ENCODE measurements around the gene FUT8. TPM values are rescaled to one million over a fixed set of nuclear protein-coding genes. Genes with fewer than 3 reads are reported as not detected.

FUT8 gene
- total RNA-seq, 1 experiment from 2014 or later, result 129 TPM

GRCh38 chr14:65411656-65412031 is 886 bp upstream of the FUT8 start:
- Mint-ChIP-seq H3K36me3 (ENCODE audit: insufficient read depth, unreplicated experiment) (peaks cover 36% of the 10 kb centered on the region), H3K27me3 (ENCODE audit: unreplicated experiment) (no peaks in the 10 kb centered on the region), H3K4me1 (ENCODE audit: low read depth, unreplicated experiment) (peaks cover 8% of the 10 kb centered on the region), H3K4me3 (ENCODE audit: low read depth, unreplicated experiment) (peak overlapping the region; percentile 79), H3K27ac (ENCODE audit: unreplicated experiment) (peak overlapping the region; percentile 78), H3K9me3 (ENCODE audit: low read depth, unreplicated experiment) (no peaks in the 10 kb centered on the region)
- BruUV-seq (replicated peaks), result no TSS peak
- DNase-seq, result peak; percentile 88
- intact Hi-C loops (cut with micrococcal nuclease; ENCODE audit: unreplicated experiment), result loop anchor here (1.0 to 2.0 kb wide), 3 partner anchors 55 to 181 kb away; no protein-coding TSS in a partner anchor
- TF ChIP-seq CTCF (IDR thresholded peaks at IDR 0.05; ENCODE audit: unreplicated experiment), result no peak
- CTCF ChIA-PET, result interaction anchor here (0.7 to 1.9 kb wide), 12 partner anchors 33 to 421 kb away, joined by 3 to 13 read pairs (median 4); no protein-coding TSS in a partner anchor

GRCh38 chr14:65412856-65413738 is 567 bp downstream of the FUT8 start:
- BruUV-seq (replicated peaks), result no TSS peak
- intact Hi-C loops (cut with micrococcal nuclease; ENCODE audit: unreplicated experiment), result loop anchor here (2.0 kb wide), 1 partner anchor 122 kb away; no protein-coding TSS in a partner anchor
- Mint-ChIP-seq H3K4me1 (ENCODE audit: low read depth, unreplicated experiment) (peaks cover 8% of the 10 kb centered on the region), H3K27ac (ENCODE audit: unreplicated experiment) (peak overlapping the region; percentile 78), H3K4me3 (ENCODE audit: low read depth, unreplicated experiment) (peak overlapping the region; percentile 79), H3K27me3 (ENCODE audit: unreplicated experiment) (no peaks in the 10 kb centered on the region), H3K36me3 (ENCODE audit: insufficient read depth, unreplicated experiment) (peaks cover 36% of the 10 kb centered on the region), H3K9me3 (ENCODE audit: low read depth, unreplicated experiment) (no peaks in the 10 kb centered on the region)
- TF ChIP-seq CTCF (IDR thresholded peaks at IDR 0.05; ENCODE audit: unreplicated experiment), result no peak
- CTCF ChIA-PET, result interaction anchor here (0.6 to 2.9 kb wide), 12 partner anchors 110 to 412 kb away, joined by 3 to 60 read pairs (median 4); no protein-coding TSS in a partner anchor
- peak; percentile 16 for DNase-seq

GRCh38 chr14:65413739-65414045 is 1.2 kb downstream of the FUT8 start:
- peak overlapping the region; percentile 79 for H3K4me3 Mint-ChIP-seq (ENCODE audit: low read depth, unreplicated experiment)
- intact Hi-C loops (cut with micrococcal nuclease; ENCODE audit: unreplicated experiment), result loop anchor here (2.0 kb wide), 1 partner anchor 123 kb away; no protein-coding TSS in a partner anchor
- no peak for TF ChIP-seq CTCF (IDR thresholded peaks at IDR 0.05; ENCODE audit: unreplicated experiment)
- no peaks in the 10 kb centered on the region for H3K9me3 Mint-ChIP-seq (ENCODE audit: low read depth, unreplicated experiment)
- peaks cover 36% of the 10 kb centered on the region for H3K36me3 Mint-ChIP-seq (ENCODE audit: insufficient read depth, unreplicated experiment)
- CTCF ChIA-PET, result interaction anchor here (0.6 to 2.9 kb wide), 4 partner anchors 183 to 411 kb away, joined by 3 to 60 read pairs (median 4); no protein-coding TSS in a partner anchor
- no peak for DNase-seq
- peaks cover 8% of the 10 kb centered on the region for H3K4me1 Mint-ChIP-seq (ENCODE audit: low read depth, unreplicated experiment)
- peak overlapping the region; percentile 78 for H3K27ac Mint-ChIP-seq (ENCODE audit: unreplicated experiment)
- BruUV-seq (replicated peaks), result no TSS peak
- no peaks in the 10 kb centered on the region for H3K27me3 Mint-ChIP-seq (ENCODE audit: unreplicated experiment)

GRCh38 chr14:65414961-65415589 is 2.5 kb downstream of the FUT8 start:
- intact Hi-C loops (cut with micrococcal nuclease; ENCODE audit: unreplicated experiment), result loop anchor here (1.0 to 5.0 kb wide), 3 partner anchors 192 to 652 kb away; no protein-coding TSS in a partner anchor
- peaks cover 36% of the 10 kb centered on the region for H3K36me3 Mint-ChIP-seq (ENCODE audit: insufficient read depth, unreplicated experiment)
- CTCF ChIA-PET, result interaction anchor here (0.6 to 2.9 kb wide), 18 partner anchors 12 to 655 kb away, joined by 3 to 60 read pairs (median 4); no protein-coding TSS in a partner anchor
- H3K9me3 Mint-ChIP-seq (ENCODE audit: low read depth, unreplicated experiment), result no peaks in the 10 kb centered on the region
- H3K4me3 Mint-ChIP-seq (ENCODE audit: low read depth, unreplicated experiment), result peak overlapping the region; percentile 79
- BruUV-seq (replicated peaks), result no TSS peak
- no peak for TF ChIP-seq CTCF (IDR thresholded peaks at IDR 0.05; ENCODE audit: unreplicated experiment)
- peak; percentile 10 for DNase-seq
- H3K27ac Mint-ChIP-seq (ENCODE audit: unreplicated experiment), result no peak overlapping the region
- peaks cover under 1% of the 10 kb centered on the region for H3K4me1 Mint-ChIP-seq (ENCODE audit: low read depth, unreplicated experiment)
- H3K27me3 Mint-ChIP-seq (ENCODE audit: unreplicated experiment), result no peaks in the 10 kb centered on the region

Data from Calu3 (cell line).